B cell (primary cell): Measurements from ENCODE around the gene CLEC11A.

Experiments
- EZH2 ChIP-seq: IDR thresholded peaks from 2 replicates; pipeline ENCODE4 v1.6.1; 2012; ENCODE audit warnings: borderline replicate concordance, low read depth, mild to moderate bottlenecking, moderate library complexity, low read length; ENCODE audit not compliant: insufficient read depth, poor library complexity, severe bottlenecking
- TF ChIP-seq, protein P1 (sequence below): fragments of 200-600 bp; IDR thresholded peaks from one replicate; pipeline ENCODE4 v1.8.0; 2022; ENCODE audit warnings: antibody characterized with exemption, mild to moderate bottlenecking

DNA sequence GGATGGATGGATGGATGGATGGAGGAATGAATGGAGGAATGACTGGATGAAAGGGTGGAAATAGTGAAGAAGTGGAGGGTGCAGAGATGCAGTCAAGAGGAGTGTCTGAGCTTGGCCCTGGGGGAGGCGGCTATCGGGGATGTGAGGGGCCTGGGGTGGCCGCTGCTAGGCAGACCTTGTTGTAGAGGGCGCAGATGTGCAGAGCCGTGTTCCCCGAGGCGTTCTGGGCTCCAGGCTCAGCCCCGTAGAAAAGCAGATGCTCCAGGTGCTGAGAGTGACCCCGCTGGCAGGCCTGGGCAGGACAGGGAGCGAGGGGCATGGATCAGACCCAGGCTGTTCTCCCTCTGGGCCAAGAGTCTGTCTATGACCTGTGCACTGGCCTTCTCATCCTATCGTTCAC lies 12.0 kb upstream of the CLEC11A start:
- TF ChIP-seq, protein P1, sequence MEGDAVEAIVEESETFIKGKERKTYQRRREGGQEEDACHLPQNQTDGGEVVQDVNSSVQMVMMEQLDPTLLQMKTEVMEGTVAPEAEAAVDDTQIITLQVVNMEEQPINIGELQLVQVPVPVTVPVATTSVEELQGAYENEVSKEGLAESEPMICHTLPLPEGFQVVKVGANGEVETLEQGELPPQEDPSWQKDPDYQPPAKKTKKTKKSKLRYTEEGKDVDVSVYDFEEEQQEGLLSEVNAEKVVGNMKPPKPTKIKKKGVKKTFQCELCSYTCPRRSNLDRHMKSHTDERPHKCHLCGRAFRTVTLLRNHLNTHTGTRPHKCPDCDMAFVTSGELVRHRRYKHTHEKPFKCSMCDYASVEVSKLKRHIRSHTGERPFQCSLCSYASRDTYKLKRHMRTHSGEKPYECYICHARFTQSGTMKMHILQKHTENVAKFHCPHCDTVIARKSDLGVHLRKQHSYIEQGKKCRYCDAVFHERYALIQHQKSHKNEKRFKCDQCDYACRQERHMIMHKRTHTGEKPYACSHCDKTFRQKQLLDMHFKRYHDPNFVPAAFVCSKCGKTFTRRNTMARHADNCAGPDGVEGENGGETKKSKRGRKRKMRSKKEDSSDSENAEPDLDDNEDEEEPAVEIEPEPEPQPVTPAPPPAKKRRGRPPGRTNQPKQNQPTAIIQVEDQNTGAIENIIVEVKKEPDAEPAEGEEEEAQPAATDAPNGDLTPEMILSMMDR: no peak
- TF ChIP-seq EZH2: no peak
